Measurements from ENCODE around the gene PYCARD. TPM values are rescaled to one million over a fixed set of nuclear protein-coding genes. Genes with fewer than 3 reads are reported as not detected.

The PYCARD gene
- total and polyA plus RNA-seq, 9 of the 15 experiments (the other 6 are each of a cell fraction or from before 2014, with no cell fraction given), result 1.3 to 28.4 (median 6.0) TPM

DNA sequence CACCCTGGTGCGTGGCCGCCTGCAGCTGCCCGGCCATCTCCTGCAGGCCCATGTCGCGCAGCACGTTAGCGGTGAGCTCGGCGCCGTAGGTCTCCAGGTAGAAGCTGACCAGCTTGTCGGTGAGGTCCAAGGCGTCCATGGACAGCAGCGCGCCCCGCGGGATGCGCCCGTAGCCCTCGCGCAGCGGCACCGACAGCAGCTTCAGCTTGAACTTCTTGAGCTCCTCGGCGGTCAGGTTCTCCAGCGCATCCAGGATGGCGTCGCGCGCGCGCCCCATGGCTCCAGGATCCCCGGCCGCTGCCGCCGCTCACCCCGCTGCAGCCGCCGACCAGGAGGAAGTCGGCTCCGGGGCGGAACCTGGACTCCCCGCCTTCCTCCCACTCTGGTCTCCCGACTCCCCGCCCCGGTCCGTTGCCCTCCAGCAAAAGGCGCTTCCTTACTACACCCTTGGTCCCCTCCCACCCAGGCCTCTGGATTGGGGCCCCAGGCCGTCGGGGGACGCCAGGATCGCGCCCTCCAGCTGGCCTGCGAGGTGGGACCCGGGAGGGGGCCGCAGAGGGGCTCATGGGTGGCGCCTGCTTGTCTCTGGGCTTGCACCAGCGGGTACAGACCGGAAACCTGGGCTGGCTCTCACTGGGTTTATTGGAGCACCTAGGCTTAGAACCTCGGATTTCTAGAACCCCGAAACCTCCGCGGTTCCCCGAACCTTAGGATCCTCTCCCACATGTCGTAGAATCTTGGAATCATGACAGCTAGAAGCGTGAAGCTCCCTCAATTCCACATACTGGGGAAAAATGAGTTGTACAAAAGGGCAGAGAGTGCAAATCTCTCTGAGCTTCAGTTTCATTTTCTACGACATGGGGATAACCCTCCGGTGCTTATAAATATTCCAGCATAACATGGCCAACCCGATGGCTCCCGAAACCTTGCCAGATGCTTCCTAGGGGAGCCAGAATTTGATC is at the start of gene PYCARD (continued):
- TF ChIP-seq SPI1 (IDR thresholded peaks at IDR 0.05; ENCODE audit: borderline replicate concordance, low read depth, low read length) (0 out of 2 replicates have a peak, but pooled peaks have one; percentile 49), KDM4B (IDR thresholded peaks at IDR 0.05; ENCODE audit: borderline replicate concordance in 2 of 2, low read depth in 1 of 2) (0 out of 4 replicates have a peak, but pooled peaks of 1 of the 2 experiments have one; percentile 49), C11orf30 (IDR thresholded peaks at IDR 0.05; ENCODE audit: low read depth) (no peak), DNMT1 (IDR thresholded peaks at IDR 0.05) (no peak), KAT7 (CRISPR knock-in tag; IDR thresholded peaks at IDR 0.05; ENCODE audit: borderline replicate concordance) (no peak), USF1 (CRISPR knock-in tag; IDR thresholded peaks at IDR 0.05) (no peak), MLLT1 (IDR thresholded peaks at IDR 0.05) (no peak), ZNF311 (CRISPR knock-in tag; IDR thresholded peaks at IDR 0.05) (no peak), L3MBTL2 (IDR thresholded peaks at IDR 0.05) (peak; percentile 45; the same call in 1 of the 2 replicates), FUS (optimal IDR thresholded peaks at IDR 0.05; ENCODE audit: low read depth, low read length) (no peak), BMI1 (IDR thresholded peaks at IDR 0.05; ENCODE audit: low read length) (no peak), ZBTB5 (IDR thresholded peaks at IDR 0.05) (no peak), ILF3 (IDR thresholded peaks at IDR 0.05; ENCODE audit: borderline replicate concordance) (no peak), ZNF511 (CRISPR knock-in tag; IDR thresholded peaks at IDR 0.05) (no peak), MNT (conservative IDR thresholded peaks at IDR 0.05) (no peak), PCBP2 (IDR thresholded peaks at IDR 0.05; ENCODE audit: low read depth, low read length, poor library complexity, severe bottlenecking) (no peak), SMARCA4 (IDR thresholded peaks at IDR 0.05) (no peak)
- TF ChIP-seq, protein P1, sequence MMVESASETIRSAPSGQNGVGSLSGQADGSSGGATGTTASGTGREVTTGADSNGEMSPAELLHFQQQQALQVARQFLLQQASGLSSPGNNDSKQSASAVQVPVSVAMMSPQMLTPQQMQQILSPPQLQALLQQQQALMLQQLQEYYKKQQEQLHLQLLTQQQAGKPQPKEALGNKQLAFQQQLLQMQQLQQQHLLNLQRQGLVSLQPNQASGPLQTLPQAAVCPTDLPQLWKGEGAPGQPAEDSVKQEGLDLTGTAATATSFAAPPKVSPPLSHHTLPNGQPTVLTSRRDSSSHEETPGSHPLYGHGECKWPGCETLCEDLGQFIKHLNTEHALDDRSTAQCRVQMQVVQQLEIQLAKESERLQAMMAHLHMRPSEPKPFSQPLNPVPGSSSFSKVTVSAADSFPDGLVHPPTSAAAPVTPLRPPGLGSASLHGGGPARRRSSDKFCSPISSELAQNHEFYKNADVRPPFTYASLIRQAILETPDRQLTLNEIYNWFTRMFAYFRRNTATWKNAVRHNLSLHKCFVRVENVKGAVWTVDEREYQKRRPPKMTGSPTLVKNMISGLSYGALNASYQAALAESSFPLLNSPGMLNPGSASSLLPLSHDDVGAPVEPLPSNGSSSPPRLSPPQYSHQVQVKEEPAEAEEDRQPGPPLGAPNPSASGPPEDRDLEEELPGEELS (CRISPR knock-in tag; IDR thresholded peaks at IDR 0.05; ENCODE audit: borderline replicate concordance), result no peak; the same call in 1 of the 2 replicates

Measured in K562 (cell line).